Measurements from ENCODE around the gene VCL.

DNA sequence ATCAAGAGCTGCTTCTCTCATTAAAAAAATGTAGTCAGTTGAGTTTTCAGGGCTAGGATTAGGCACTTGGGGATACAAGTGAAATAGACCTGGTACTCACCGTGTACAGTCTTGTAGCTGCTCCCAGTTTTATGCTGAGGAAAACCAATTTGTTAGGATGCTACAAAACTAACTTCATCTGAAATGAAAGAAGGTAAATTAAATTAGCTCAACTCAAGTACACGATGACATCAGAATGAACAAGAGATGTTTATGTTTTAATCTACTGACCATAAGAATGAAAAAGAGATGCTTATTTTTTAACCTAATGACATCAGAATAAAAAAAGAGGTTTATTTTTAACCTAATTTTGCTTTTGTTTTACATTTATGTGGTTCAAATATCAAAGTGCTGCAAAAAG, 79.0 kb downstream of the VCL start:
- TF ChIP-seq, protein P1, sequence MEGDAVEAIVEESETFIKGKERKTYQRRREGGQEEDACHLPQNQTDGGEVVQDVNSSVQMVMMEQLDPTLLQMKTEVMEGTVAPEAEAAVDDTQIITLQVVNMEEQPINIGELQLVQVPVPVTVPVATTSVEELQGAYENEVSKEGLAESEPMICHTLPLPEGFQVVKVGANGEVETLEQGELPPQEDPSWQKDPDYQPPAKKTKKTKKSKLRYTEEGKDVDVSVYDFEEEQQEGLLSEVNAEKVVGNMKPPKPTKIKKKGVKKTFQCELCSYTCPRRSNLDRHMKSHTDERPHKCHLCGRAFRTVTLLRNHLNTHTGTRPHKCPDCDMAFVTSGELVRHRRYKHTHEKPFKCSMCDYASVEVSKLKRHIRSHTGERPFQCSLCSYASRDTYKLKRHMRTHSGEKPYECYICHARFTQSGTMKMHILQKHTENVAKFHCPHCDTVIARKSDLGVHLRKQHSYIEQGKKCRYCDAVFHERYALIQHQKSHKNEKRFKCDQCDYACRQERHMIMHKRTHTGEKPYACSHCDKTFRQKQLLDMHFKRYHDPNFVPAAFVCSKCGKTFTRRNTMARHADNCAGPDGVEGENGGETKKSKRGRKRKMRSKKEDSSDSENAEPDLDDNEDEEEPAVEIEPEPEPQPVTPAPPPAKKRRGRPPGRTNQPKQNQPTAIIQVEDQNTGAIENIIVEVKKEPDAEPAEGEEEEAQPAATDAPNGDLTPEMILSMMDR (IDR thresholded peaks at IDR 0.05; ENCODE audit: insufficient read depth, low read length): no peak
- TF ChIP-seq GABPA (IDR thresholded peaks at IDR 0.05; ENCODE audit: low read depth): no peak
- TF ChIP-seq, protein P2, sequence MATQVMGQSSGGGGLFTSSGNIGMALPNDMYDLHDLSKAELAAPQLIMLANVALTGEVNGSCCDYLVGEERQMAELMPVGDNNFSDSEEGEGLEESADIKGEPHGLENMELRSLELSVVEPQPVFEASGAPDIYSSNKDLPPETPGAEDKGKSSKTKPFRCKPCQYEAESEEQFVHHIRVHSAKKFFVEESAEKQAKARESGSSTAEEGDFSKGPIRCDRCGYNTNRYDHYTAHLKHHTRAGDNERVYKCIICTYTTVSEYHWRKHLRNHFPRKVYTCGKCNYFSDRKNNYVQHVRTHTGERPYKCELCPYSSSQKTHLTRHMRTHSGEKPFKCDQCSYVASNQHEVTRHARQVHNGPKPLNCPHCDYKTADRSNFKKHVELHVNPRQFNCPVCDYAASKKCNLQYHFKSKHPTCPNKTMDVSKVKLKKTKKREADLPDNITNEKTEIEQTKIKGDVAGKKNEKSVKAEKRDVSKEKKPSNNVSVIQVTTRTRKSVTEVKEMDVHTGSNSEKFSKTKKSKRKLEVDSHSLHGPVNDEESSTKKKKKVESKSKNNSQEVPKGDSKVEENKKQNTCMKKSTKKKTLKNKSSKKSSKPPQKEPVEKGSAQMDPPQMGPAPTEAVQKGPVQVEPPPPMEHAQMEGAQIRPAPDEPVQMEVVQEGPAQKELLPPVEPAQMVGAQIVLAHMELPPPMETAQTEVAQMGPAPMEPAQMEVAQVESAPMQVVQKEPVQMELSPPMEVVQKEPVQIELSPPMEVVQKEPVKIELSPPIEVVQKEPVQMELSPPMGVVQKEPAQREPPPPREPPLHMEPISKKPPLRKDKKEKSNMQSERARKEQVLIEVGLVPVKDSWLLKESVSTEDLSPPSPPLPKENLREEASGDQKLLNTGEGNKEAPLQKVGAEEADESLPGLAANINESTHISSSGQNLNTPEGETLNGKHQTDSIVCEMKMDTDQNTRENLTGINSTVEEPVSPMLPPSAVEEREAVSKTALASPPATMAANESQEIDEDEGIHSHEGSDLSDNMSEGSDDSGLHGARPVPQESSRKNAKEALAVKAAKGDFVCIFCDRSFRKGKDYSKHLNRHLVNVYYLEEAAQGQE (IDR thresholded peaks at IDR 0.05; ENCODE audit: insufficient replicate concordance, low read depth): no peak

Measured in HL-60 (cell line).